HG03432 (cell line): ENCODE results near the gene BRAF.
"Not testable (repeated sequence)": the region's sequence is repeated elsewhere in the genome, so short reads cannot be mapped to it uniquely, and the experiment has no call there.

ENCODE experiments used
- ATAC-seq: cut with Tn5 transposase; IDR thresholded peaks from one replicate; pipeline ENCODE4 v1.9.1; 2021; ENCODE audit warnings: mild to moderate bottlenecking, moderate library complexity; ENCODE audit not compliant: unreplicated experiment

BRAF gene

DNA sequence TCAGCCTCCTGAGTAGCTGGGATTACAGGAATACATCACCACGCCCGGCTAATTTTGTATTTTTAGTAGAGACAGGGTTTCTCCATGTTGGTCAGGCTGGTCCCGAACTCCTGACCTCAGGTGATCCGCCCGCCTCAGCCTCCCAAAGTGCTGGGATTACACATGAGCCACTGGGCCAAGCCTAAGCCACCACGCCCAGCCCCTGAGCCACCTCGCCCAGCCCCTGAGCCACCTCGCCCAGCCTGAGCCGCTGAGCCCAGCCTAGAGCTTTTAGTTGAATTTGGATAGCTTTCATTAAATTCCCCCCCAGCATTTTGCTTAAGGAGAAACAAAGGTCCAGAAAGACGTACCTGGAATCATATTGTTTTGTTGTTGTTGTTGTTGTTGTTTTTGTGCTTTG, 254.9 kb downstream of the BRAF start:
- ATAC-seq, result not testable (repeated sequence)

DNA sequence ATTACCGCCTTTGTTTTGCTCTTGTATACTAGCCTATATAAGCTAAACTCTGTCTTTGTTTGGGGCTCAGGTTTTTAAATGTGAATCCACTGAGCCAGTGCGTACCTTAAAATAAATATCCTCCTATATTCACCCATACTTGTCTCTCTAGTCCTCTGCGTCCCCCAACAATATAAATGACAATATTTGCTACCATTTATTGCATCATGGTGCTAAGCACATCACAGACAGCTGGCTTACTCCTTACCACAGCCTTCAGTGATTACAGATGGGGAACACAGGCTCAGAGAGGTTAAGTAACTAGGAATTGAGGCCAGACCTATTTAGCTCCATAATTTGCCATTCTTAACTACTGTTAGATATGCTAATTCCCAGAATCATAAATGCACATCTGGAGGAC, 255.4 kb downstream of the BRAF start:
- ATAC-seq, result no peak
